ENCODE results near the gene SEMA6A.
A peak's percentile ranks its signal among the peaks of the same experiment; 100 is the strongest.

Gene SEMA6A

GRCh38 chr5:116572350-116573278 lies 2.0 kb downstream of the SEMA6A start:
- DNase-seq (ENCODE audit: low read depth) = no peak
- no peak for TF ChIP-seq CTCF (IDR thresholded peaks at IDR 0.05; ENCODE audit: low read depth, low read length, missing control alignments)
- peak overlapping the region; percentile 55 for H3K4me3 ChIP-seq (ENCODE audit: low read depth, low read length)
- in situ Hi-C loops (cut with HindIII; ENCODE audit: low sequenced_read_pairs) = no loop called here

DNA sequence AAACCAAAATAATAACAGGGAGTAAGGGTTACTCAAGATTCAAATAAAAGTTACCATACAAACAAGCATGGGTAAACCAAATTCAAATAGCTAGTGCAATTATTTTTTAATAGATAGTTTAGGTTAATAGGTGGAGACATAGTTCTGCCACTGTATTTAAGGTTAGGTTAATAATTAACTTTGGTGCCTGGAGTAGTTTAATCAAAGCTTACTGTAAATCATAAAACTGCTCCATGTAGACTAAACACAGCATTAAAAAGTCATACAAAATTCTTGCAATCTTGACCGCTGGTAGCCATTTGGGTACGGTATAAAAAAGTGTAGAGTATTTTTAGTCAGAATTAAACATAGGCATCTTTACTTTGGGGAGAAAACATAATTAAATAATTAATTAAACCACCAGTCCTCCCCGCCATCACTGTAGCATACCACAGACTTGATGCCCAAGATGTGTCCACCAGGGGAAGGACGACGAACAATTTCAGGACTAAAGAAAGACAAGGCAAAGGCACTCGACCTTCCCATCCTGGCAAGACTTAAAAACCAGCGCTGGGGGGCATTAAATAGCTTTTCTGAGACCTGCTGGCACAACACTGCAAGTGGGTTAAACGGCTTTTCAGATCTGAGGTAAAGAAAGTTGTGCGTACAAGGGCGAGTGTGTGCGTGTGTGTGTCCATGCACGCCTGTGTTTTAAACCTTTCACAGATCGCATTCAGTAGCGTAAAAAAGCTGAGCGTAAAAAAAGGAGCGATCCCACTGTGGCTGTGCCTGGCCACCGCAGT lies 2.9 kb downstream of the SEMA6A start:
- H3K4me3 ChIP-seq (ENCODE audit: low read depth, low read length) = peak overlapping the region; percentile 55
- in situ Hi-C loops (cut with HindIII; ENCODE audit: low sequenced_read_pairs) = no loop called here
- no peak for DNase-seq (ENCODE audit: low read depth)
- TF ChIP-seq CTCF (IDR thresholded peaks at IDR 0.05; ENCODE audit: low read depth, low read length, missing control alignments) = peak; percentile 7

- in situ Hi-C loops (cut with HindIII; ENCODE audit: low sequenced_read_pairs) = no loop called here
- no peak overlapping the region for H3K4me3 ChIP-seq (ENCODE audit: low read depth, low read length)
- no peak for TF ChIP-seq CTCF (IDR thresholded peaks at IDR 0.05; ENCODE audit: low read depth, low read length, missing control alignments)
- DNase-seq (ENCODE audit: low read depth) = no peak
Observed at GRCh38 chr5:116569999-116570398, 4.6 kb downstream of the SEMA6A start.

- in situ Hi-C loops (cut with HindIII; ENCODE audit: low sequenced_read_pairs) = no loop called here
- DNase-seq (ENCODE audit: low read depth) = no peak
- H3K4me3 ChIP-seq (ENCODE audit: low read depth, low read length) = no peak overlapping the region
- no peak for TF ChIP-seq CTCF (IDR thresholded peaks at IDR 0.05; ENCODE audit: low read depth, low read length, missing control alignments)
Observed at GRCh38 chr5:116567106-116567505, 7.5 kb downstream of the SEMA6A start.

- no peak for TF ChIP-seq CTCF (IDR thresholded peaks at IDR 0.05; ENCODE audit: low read depth, low read length, missing control alignments)
- DNase-seq (ENCODE audit: low read depth) = no peak
- no peak overlapping the region for H3K4me3 ChIP-seq (ENCODE audit: low read depth, low read length)
- in situ Hi-C loops (cut with HindIII; ENCODE audit: low sequenced_read_pairs) = no loop called here
Observed at GRCh38 chr5:116566251-116566650, 8.4 kb downstream of the SEMA6A start.

GRCh38 chr5:116564756-116565490 lies 9.7 kb downstream of the SEMA6A start:
- in situ Hi-C loops (cut with HindIII; ENCODE audit: low sequenced_read_pairs) = no loop called here
- H3K4me3 ChIP-seq (ENCODE audit: low read depth, low read length) = no peak overlapping the region
- TF ChIP-seq CTCF (IDR thresholded peaks at IDR 0.05; ENCODE audit: low read depth, low read length, missing control alignments) = no peak
- no peak for DNase-seq (ENCODE audit: low read depth)

Measured in astrocyte of the cerebellum (primary cell).